HEK293 (cell line): ENCODE results near the gene TACR2.

Experiments used
- CTCF ChIP-seq: fragments of 450-650 bp; formaldehyde crosslinking; IDR thresholded peaks from 2 replicates; pipeline ENCODE4 v1.5.1; 2016; ENCODE audit warnings: missing biosample characterization, missing genetic modification characterization
- EGR2 ChIP-seq: fragments of 450-650 bp; formaldehyde crosslinking; IDR thresholded peaks from 2 replicates; pipeline ENCODE4 v1.5.1; 2016; ENCODE audit warnings: low read depth, missing biosample characterization, missing genetic modification characterization
- KLF9 ChIP-seq: fragments of 450-650 bp; formaldehyde crosslinking; IDR thresholded peaks from 2 replicates; pipeline ENCODE4 v1.5.1; 2016; ENCODE audit warnings: missing biosample characterization, missing genetic modification characterization, low read depth
- MEIS1 ChIP-seq: sonication (generic); formaldehyde crosslinking; IDR thresholded peaks from 2 replicates; pipeline ENCODE4 v1.8.1; 2022; ENCODE audit warnings: missing genetic modification reagents, mild to moderate bottlenecking, borderline replicate concordance
- MYNN ChIP-seq: fragments of 450-650 bp; formaldehyde crosslinking; IDR thresholded peaks from 2 replicates; pipeline ENCODE4 v1.5.1; 2016; ENCODE audit warnings: missing biosample characterization, missing genetic modification characterization, borderline replicate concordance
- PRDM10 ChIP-seq: fragments of 450-650 bp; formaldehyde crosslinking; IDR thresholded peaks from 2 replicates; pipeline ENCODE4 v1.5.1; 2016; ENCODE audit warnings: missing biosample characterization, missing genetic modification characterization
- REST ChIP-seq: fragments of 450-650 bp; formaldehyde crosslinking; IDR thresholded peaks from 2 replicates; pipeline ENCODE4 v1.5.1; 2016; ENCODE audit warnings: missing biosample characterization, missing genetic modification characterization
- TCF7L2 ChIP-seq: IDR thresholded peaks from 2 replicates; pipeline ENCODE4 v1.6.1; 2011; ENCODE audit warnings: low read depth, mild to moderate bottlenecking, inconsistent platforms, low read length, moderate library complexity, borderline replicate concordance
- YY1 ChIP-seq: fragments of 450-650 bp; formaldehyde crosslinking; IDR thresholded peaks from 2 replicates; pipeline ENCODE4 v1.5.1; 2018; ENCODE audit warnings: missing biosample characterization, missing genetic modification characterization
- ZBTB21 ChIP-seq: fragments of 450-650 bp; formaldehyde crosslinking; IDR thresholded peaks from 2 replicates; pipeline ENCODE4 v1.5.1; 2017; ENCODE audit warnings: missing biosample characterization, missing genetic modification characterization
- ZNF10 ChIP-seq: fragments of 450-650 bp; formaldehyde crosslinking; IDR thresholded peaks from 2 replicates; pipeline ENCODE4 v1.5.1; 2017; ENCODE audit warnings: missing biosample characterization, missing genetic modification characterization
- ZNF24 ChIP-seq: fragments of 450-650 bp; formaldehyde crosslinking; IDR thresholded peaks from 2 replicates; pipeline ENCODE4 v1.5.1; 2016; ENCODE audit warnings: missing biosample characterization, missing genetic modification characterization
- ZNF785 ChIP-seq: fragments of 450-650 bp; formaldehyde crosslinking; IDR thresholded peaks from 2 replicates; pipeline ENCODE4 v1.5.1; 2016; ENCODE audit warnings: missing biosample characterization, missing genetic modification characterization

GRCh38 chr10:69453795-69454194, 37.1 kb upstream of the TACR2 start:
- TF ChIP-seq CTCF (tag by site-specific recombination) (no peak), EGR2 (no peak), MYNN (tag by site-specific recombination) (no peak), ZNF24 (tag by site-specific recombination) (no peak), MEIS1 (CRISPR knock-in tag) (no peak), ZBTB21 (tag by site-specific recombination) (no peak), REST (no peak), YY1 (tag by site-specific recombination) (no peak), ZNF10 (tag by site-specific recombination) (no peak), ZNF785 (tag by site-specific recombination) (no peak), TCF7L2 (no peak), PRDM10 (tag by site-specific recombination) (no peak), KLF9 (no peak)
